KMS-11 (cell line): ENCODE measurements around the gene WDR64.
A peak's percentile ranks its signal among the peaks of the same experiment; 100 is the strongest.

Source experiments
- H2AFZ ChIP-seq: fragments of 200-600 bp; sonication (generic); 2 replicates; pipeline ENCODE4 v1.6.1; 2016; ENCODE audit warnings: antibody characterized with exemption, mixed run types, low read depth
- H3K27ac ChIP-seq: fragments of 200-600 bp; sonication (generic); 2 replicates; pipeline ENCODE4 v1.6.1; 2016; ENCODE audit warnings: mild to moderate bottlenecking, mixed run types
- H3K27me3 ChIP-seq: fragments of 200-600 bp; sonication (generic); 2 replicates; pipeline ENCODE4 v1.6.1; 2017; ENCODE audit warnings: mild to moderate bottlenecking, low read depth, mixed run types, moderate library complexity; ENCODE audit not compliant: insufficient read depth
- H3K36me3 ChIP-seq: fragments of 200-600 bp; sonication (generic); 2 replicates; pipeline ENCODE4 v1.6.1; 2017; ENCODE audit warnings: mild to moderate bottlenecking, mixed run types; ENCODE audit not compliant: insufficient read depth
- H3K4me1 ChIP-seq: fragments of 200-600 bp; sonication (generic); 2 replicates; pipeline ENCODE4 v1.6.1; 2016; ENCODE audit warnings: mild to moderate bottlenecking, low read depth, mixed run types; ENCODE audit not compliant: poor library complexity, severe bottlenecking
- H3K4me2 ChIP-seq: fragments of 200-600 bp; sonication (generic); 2 replicates; pipeline ENCODE4 v1.7.0; 2016; ENCODE audit warnings: mild to moderate bottlenecking, mixed run types
- H3K4me3 ChIP-seq: fragments of 200-600 bp; sonication (generic); IDR thresholded peaks from 2 replicates; pipeline ENCODE4 v1.6.1; 2017; ENCODE audit warnings: low read depth, low read length, mixed read lengths; ENCODE audit not compliant: insufficient read depth
- H3K79me2 ChIP-seq: fragments of 200-600 bp; sonication (generic); 2 replicates; pipeline ENCODE4 v1.6.1; 2016; ENCODE audit warnings: low read depth, mixed run types; ENCODE audit not compliant: insufficient read depth
- H3K9ac ChIP-seq: fragments of 200-600 bp; sonication (generic); 2 replicates; pipeline ENCODE4 v1.6.1; 2016; ENCODE audit warnings: mild to moderate bottlenecking, mixed run types
- H4K20me1 ChIP-seq: fragments of 200-600 bp; sonication (generic); 2 replicates; pipeline ENCODE4 v1.6.1; 2016; ENCODE audit warnings: mild to moderate bottlenecking, mixed run types; ENCODE audit not compliant: insufficient read depth
- TF ChIP-seq, protein P1 (sequence below): fragments of 200-600 bp; sonication (generic); conservative IDR thresholded peaks from 2 replicates; pipeline ENCODE4 v1.6.1; 2017; ENCODE audit warnings: low read depth, mild to moderate bottlenecking, antibody characterized with exemption, low read length, moderate library complexity, mixed read lengths

The WDR64 gene

DNA sequence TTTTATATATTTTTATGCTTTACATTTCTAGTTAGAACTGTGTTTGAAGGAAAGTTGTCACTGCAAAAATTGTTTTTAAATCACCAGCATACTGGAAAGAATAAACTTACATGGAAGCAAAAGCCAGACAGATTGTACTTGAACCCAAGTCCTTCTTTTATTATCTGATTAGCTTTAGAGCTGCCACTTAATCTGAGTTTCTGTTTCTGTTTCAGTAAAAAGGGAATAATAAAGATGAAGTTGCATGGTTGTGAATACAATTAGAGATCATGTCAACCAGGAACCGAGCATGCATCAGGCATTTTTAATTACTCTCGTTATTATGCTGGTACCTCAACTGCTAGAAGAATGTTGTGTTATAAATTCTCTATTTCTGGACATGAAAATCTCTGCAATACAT, 119.0 kb downstream of the WDR64 start:
- H3K36me3 ChIP-seq: no peaks in the 10 kb centered on the region
- no peaks in the 10 kb centered on the region for H4K20me1 ChIP-seq
- H3K27ac ChIP-seq: peak overlapping the region; percentile 19; the same call in 1 of the 2 replicates
- peaks cover 24% of the 10 kb centered on the region for H3K4me1 ChIP-seq
- H3K79me2 ChIP-seq: no peaks in the 10 kb centered on the region
- TF ChIP-seq, protein P1, sequence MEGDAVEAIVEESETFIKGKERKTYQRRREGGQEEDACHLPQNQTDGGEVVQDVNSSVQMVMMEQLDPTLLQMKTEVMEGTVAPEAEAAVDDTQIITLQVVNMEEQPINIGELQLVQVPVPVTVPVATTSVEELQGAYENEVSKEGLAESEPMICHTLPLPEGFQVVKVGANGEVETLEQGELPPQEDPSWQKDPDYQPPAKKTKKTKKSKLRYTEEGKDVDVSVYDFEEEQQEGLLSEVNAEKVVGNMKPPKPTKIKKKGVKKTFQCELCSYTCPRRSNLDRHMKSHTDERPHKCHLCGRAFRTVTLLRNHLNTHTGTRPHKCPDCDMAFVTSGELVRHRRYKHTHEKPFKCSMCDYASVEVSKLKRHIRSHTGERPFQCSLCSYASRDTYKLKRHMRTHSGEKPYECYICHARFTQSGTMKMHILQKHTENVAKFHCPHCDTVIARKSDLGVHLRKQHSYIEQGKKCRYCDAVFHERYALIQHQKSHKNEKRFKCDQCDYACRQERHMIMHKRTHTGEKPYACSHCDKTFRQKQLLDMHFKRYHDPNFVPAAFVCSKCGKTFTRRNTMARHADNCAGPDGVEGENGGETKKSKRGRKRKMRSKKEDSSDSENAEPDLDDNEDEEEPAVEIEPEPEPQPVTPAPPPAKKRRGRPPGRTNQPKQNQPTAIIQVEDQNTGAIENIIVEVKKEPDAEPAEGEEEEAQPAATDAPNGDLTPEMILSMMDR: no peak
- no peak overlapping the region for H3K9ac ChIP-seq
- 0 out of 2 replicates have a peak overlapping the region, but pooled peaks have one; percentile 15 for H2AFZ ChIP-seq
- no peaks in the 10 kb centered on the region for H3K27me3 ChIP-seq
- no peak overlapping the region for H3K4me3 ChIP-seq
- peak overlapping the region; percentile 50 for H3K4me2 ChIP-seq

DNA sequence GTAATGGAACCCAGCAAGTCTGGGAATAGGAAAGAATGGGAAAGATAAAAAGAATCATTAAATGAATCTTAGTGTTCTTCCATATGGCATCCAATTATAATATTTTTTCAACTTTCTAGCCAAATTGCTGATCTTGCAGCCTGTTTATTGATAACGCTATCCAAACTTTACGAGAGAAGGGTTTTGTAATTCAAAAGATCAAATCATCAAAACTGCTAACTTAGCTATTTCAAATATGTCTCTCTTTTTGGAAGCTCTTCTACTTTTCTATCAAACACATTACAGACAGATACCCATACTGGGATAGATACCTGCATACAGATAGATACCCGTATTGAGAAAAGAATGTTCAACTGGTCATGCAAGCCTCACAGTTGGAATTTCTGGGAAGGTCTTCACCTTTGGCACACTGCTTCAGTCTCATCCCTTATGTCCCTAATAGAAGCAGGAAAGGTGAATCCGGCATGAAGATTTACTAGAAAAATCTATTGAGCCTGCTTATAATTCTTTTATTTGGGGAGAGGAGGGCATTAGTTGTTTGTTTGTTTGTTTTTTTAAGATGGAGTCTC, 120.9 kb downstream of the WDR64 start:
- Histone ChIP-seq H3K36me3 (no peaks in the 10 kb centered on the region), H3K9ac (no peak overlapping the region), H2AFZ (no peak overlapping the region), H3K4me3 (no peak overlapping the region), H3K4me1 (peaks cover 24% of the 10 kb centered on the region), H3K4me2 (no peak overlapping the region), H3K79me2 (no peaks in the 10 kb centered on the region), H3K27ac (no peak overlapping the region), H4K20me1 (no peaks in the 10 kb centered on the region), H3K27me3 (no peaks in the 10 kb centered on the region)
- TF ChIP-seq, protein P1: no peak

DNA sequence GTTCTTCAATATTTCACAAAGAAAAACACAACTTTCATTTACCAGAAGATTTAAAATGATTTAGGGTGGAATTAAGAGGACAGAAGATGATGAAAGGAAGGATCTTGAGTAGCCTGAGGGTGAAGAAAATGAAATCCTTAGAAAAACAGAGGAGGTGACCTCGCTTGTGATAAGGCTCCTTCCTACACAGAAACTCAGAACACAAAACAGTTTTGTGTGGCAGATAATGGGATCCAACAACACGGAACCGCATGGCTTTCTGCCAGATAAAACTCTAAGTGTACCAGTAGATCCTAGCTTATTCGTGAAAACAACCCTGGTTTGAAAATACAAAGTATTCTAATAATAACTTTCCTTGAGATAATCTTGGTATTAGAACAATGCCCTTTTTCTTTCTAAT, 121.9 kb downstream of the WDR64 start:
- H3K36me3 ChIP-seq: no peaks in the 10 kb centered on the region
- H3K79me2 ChIP-seq: no peaks in the 10 kb centered on the region
- TF ChIP-seq, protein P1: no peak
- no peaks in the 10 kb centered on the region for H4K20me1 ChIP-seq
- H2AFZ ChIP-seq: no peak overlapping the region
- H3K4me2 ChIP-seq: no peak overlapping the region
- H3K4me1 ChIP-seq: peaks cover 24% of the 10 kb centered on the region
- H3K9ac ChIP-seq: no peak overlapping the region
- H3K4me3 ChIP-seq: no peak overlapping the region
- no peak overlapping the region for H3K27ac ChIP-seq
- H3K27me3 ChIP-seq: no peaks in the 10 kb centered on the region

DNA sequence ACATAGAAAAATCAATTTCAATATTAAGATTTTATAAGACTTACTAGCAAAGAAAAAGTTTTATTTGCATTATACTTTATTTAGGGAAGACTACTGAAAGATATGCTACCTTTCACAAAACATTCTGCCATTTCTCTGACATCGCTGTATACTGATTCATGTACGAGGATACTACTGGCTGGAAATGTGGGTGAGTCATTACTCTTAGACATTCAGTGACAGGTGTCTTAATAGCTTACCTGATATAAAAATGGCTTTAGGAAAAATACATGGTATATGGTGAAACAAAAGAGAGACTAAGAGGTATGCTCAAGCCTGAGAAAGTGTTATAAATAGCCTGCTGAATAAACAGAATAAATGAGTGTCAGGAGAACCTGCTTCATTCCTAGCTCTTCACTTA, 122.9 kb downstream of the WDR64 start:
- no peak overlapping the region for H3K4me2 ChIP-seq
- H3K4me3 ChIP-seq: no peak overlapping the region
- H3K9ac ChIP-seq: no peak overlapping the region
- no peaks in the 10 kb centered on the region for H4K20me1 ChIP-seq
- no peak overlapping the region for H3K27ac ChIP-seq
- H3K36me3 ChIP-seq: no peaks in the 10 kb centered on the region
- TF ChIP-seq, protein P1: no peak
- no peaks in the 10 kb centered on the region for H3K27me3 ChIP-seq
- H2AFZ ChIP-seq: no peak overlapping the region
- peaks cover 20% of the 10 kb centered on the region for H3K4me1 ChIP-seq
- H3K79me2 ChIP-seq: no peaks in the 10 kb centered on the region
